Subcutaneous adipose tissue (tissue), 4 donors: Measurements from ENCODE around the gene SH3TC2. TPM values are rescaled to one million over a fixed set of nuclear protein-coding genes. Genes with fewer than 3 reads are reported as not detected.
A peak's percentile ranks its signal among the peaks of the same experiment; 100 is the strongest.

Experiments
- CTCF ChIP-seq: fragments of 450-650 bp; IDR thresholded peaks from one replicate; pipeline ENCODE4 v1.5.1; 2016; ENCODE audit warnings: low read depth, mild to moderate bottlenecking, control low read depth, antibody characterized with exemption, moderate library complexity
- small RNA-seq: library from RNA; depleted of rRNA; stranded (forward); fragments of <200 nt; gene quantifications from one replicate; pipeline ENCODE3, GENCODE V24; 2016
- total RNA-seq, 4 donors: library from RNA; depleted of rRNA; stranded (reverse); fragments of >200 nt; gene quantifications; one replicate each; pipeline ENCODE4 v1.1.0, GENCODE V29; 2016

The SH3TC2 gene
- total RNA-seq, 4 donors from 2014 or later = 0.33 to 2.4 (median 0.44) TPM; not detected in 1

GRCh38 chr5:148962200-148962550 lies 100.7 kb downstream of the SH3TC2 start:
- no peak for TF ChIP-seq CTCF

GRCh38 chr5:148961261-148962199 lies 101.3 kb downstream of the SH3TC2 start:
- TF ChIP-seq CTCF = no peak

- no peak for TF ChIP-seq CTCF
Measured at GRCh38 chr5:148960070-148960769, 102.6 kb downstream of the SH3TC2 start.

- TF ChIP-seq CTCF = no peak
Measured at GRCh38 chr5:148957591-148958202, 105.2 kb downstream of the SH3TC2 start.

- TF ChIP-seq CTCF = no peak
Measured at GRCh38 chr5:148956477-148957385, 106.1 kb downstream of the SH3TC2 start.

Small RNA genes within 50 kb of the gene (small RNA-seq; reads per million reads assigned to genes)
- gene MIR584 (5.5 reads per million, percentile 79 among the genes with 10 or more reads in this experiment), gene RNU6-732P (not detected)

Other genes with a start within 250 kb of the SH3TC2 start
- 10 to 100 TPM; 23.1 to 60.0 (median 38.9) TPM for gene ADRB2, start 236.5 kb downstream of the SH3TC2 start, total RNA-seq
- gene ABLIM3, start 78.4 kb upstream of the SH3TC2 start, total RNA-seq = 100 to 1,000 TPM in 2 of 4 donors, 10 to 100 TPM in 2; 55.1 to 320 (median 94.2) TPM
- 10 to 100 TPM; 48.8 to 99.8 (median 70.3) TPM for gene AFAP1L1, start 208.8 kb upstream of the SH3TC2 start, total RNA-seq